SU-DHL-6 (cell line): ENCODE measurements around the gene KLHDC3.

Source experiments
- H2AFZ ChIP-seq: fragments of 200-600 bp; sonication (generic); 2 replicates; pipeline ENCODE4 v1.6.1; 2014; ENCODE audit warnings: low read depth, mild to moderate bottlenecking, moderate library complexity, mixed read lengths, antibody characterized with exemption, low read length; ENCODE audit not compliant: severe bottlenecking
- H3F3A ChIP-seq: fragments of 200-600 bp; shearing (Covaris generic); 2 replicates; pipeline ENCODE4 v1.6.0; 2016; ENCODE audit warnings: antibody characterized with exemption, mild to moderate bottlenecking; ENCODE audit not compliant: insufficient read depth
- H3K27ac ChIP-seq: fragments of 200-600 bp; sonication (generic); 2 replicates; pipeline ENCODE4 v1.5.1; 2016; ENCODE audit warnings: low read depth, mild to moderate bottlenecking, low read length, moderate library complexity, mixed read lengths
- H3K27me3 ChIP-seq: fragments of 200-600 bp; sonication (generic), shearing (Covaris generic); 2 replicates; pipeline ENCODE4 v1.6.0; 2014; ENCODE audit warnings: mild to moderate bottlenecking, low read length
- H3K36me3 ChIP-seq: fragments of 200-600 bp; sonication (generic); 2 replicates; pipeline ENCODE4 v1.6.1; 2014; ENCODE audit warnings: mild to moderate bottlenecking, low read length, mixed read lengths
- H3K4me2 ChIP-seq: fragments of 300-600, 200-600 bp; shearing (Covaris generic), sonication (generic); 2 replicates; pipeline ENCODE4 v1.6.0; 2014; ENCODE audit warnings: low read length, low read depth, mild to moderate bottlenecking; ENCODE audit not compliant: poor library complexity, severe bottlenecking
- H3K4me3 ChIP-seq: fragments of 200-600 bp; sonication (generic); 2 replicates; pipeline ENCODE4 v1.5.1; 2014; ENCODE audit warnings: antibody characterized with exemption, low read length, mild to moderate bottlenecking, mixed read lengths; ENCODE audit not compliant: insufficient read depth, poor library complexity, severe bottlenecking
- H3K79me2 ChIP-seq: fragments of 200-600 bp; sonication (generic); 2 replicates; pipeline ENCODE4 v1.6.1; 2014; ENCODE audit warnings: mild to moderate bottlenecking, low read length, moderate library complexity; ENCODE audit not compliant: insufficient read depth
- H3K9ac ChIP-seq: fragments of 200-600 bp; sonication (generic); 2 replicates; pipeline ENCODE4 v1.7.0; 2014; ENCODE audit warnings: mild to moderate bottlenecking, low read length
- H3K9me2 ChIP-seq: fragments of 200-600 bp; sonication (generic); replicated peaks from 2 replicates; pipeline ENCODE4 v1.6.1; 2014; ENCODE audit warnings: low read length; ENCODE audit not compliant: insufficient read depth
- H3K9me3 ChIP-seq: fragments of 200-600 bp; sonication (generic); 2 replicates; pipeline ENCODE4 v1.6.1; 2014; ENCODE audit warnings: low read length, mixed read lengths; ENCODE audit not compliant: insufficient read depth
- H4K20me1 ChIP-seq: fragments of 200-600 bp; sonication (generic); 2 replicates; pipeline ENCODE4 v1.6.1; 2014; ENCODE audit warnings: low read depth, mild to moderate bottlenecking, antibody characterized with exemption, low read length, moderate library complexity, mixed read lengths
- EZH2phosphoT487 ChIP-seq: fragments of 200-600 bp; sonication (generic), shearing (Covaris generic); conservative IDR thresholded peaks from 2 replicates; pipeline ENCODE4 v1.6.1; 2018; ENCODE audit warnings: mild to moderate bottlenecking, antibody characterized with exemption, low read length, moderate library complexity, mixed read lengths
- TF ChIP-seq, protein P1 (sequence below): fragments of 200-600 bp; sonication (generic); IDR thresholded peaks from one replicate; pipeline ENCODE4 v1.5.1; 2017; ENCODE audit warnings: antibody characterized with exemption, mild to moderate bottlenecking, low read length, moderate library complexity; ENCODE audit not compliant: insufficient read depth, poor library complexity, severe bottlenecking

Gene KLHDC3

DNA sequence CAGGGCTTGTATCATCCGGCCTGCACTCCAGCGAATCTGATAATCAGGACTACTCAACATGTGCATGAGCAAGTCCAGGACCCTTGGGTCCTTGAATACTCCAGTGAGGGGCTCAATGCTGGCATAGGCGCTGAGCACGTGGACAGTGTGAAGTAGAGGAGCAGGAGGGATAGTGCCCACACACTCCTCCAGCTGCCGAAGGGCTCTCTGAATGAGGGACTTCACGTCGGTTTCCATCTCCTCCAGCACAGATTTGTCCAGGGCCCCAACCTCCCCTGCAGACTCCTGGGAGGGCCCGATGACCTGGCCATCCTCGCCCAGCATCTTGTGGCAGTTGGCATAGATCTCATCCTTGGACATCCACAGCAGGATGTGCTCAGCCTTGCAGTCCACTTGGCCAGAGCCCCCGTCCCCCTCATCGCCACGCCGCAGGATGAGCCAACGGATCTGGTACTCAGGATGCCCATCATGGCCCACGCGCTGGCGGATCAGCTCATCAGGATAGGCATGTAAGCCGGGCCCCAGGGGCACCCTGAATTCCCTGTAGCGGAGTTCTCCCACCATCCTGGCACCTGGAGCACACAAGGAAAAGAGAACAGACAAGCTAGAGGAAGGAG is 38.3 kb downstream of the KLHDC3 start:
- H3F3A ChIP-seq: peaks cover 9% of the 10 kb centered on the region; the same call in 1 of the 2 replicates
- no peaks in the 10 kb centered on the region for H3K27me3 ChIP-seq
- TF ChIP-seq EZH2phosphoT487: no peak
- TF ChIP-seq, protein P1, sequence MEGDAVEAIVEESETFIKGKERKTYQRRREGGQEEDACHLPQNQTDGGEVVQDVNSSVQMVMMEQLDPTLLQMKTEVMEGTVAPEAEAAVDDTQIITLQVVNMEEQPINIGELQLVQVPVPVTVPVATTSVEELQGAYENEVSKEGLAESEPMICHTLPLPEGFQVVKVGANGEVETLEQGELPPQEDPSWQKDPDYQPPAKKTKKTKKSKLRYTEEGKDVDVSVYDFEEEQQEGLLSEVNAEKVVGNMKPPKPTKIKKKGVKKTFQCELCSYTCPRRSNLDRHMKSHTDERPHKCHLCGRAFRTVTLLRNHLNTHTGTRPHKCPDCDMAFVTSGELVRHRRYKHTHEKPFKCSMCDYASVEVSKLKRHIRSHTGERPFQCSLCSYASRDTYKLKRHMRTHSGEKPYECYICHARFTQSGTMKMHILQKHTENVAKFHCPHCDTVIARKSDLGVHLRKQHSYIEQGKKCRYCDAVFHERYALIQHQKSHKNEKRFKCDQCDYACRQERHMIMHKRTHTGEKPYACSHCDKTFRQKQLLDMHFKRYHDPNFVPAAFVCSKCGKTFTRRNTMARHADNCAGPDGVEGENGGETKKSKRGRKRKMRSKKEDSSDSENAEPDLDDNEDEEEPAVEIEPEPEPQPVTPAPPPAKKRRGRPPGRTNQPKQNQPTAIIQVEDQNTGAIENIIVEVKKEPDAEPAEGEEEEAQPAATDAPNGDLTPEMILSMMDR: no peak
- H3K9ac ChIP-seq: peak overlapping the region; percentile 85; the same call in 1 of the 2 replicates
- H3K4me3 ChIP-seq: no peak overlapping the region
- H3K4me2 ChIP-seq: peak overlapping the region; percentile 80
- H3K36me3 ChIP-seq: no peaks in the 10 kb centered on the region
- H2AFZ ChIP-seq: no peak overlapping the region
- no peaks in the 10 kb centered on the region for H4K20me1 ChIP-seq
- no peaks in the 10 kb centered on the region for H3K9me2 ChIP-seq
- H3K27ac ChIP-seq: no peak overlapping the region
- no peaks in the 10 kb centered on the region; the same call in 1 of the 2 replicates for H3K79me2 ChIP-seq
- no peaks in the 10 kb centered on the region for H3K9me3 ChIP-seq

DNA sequence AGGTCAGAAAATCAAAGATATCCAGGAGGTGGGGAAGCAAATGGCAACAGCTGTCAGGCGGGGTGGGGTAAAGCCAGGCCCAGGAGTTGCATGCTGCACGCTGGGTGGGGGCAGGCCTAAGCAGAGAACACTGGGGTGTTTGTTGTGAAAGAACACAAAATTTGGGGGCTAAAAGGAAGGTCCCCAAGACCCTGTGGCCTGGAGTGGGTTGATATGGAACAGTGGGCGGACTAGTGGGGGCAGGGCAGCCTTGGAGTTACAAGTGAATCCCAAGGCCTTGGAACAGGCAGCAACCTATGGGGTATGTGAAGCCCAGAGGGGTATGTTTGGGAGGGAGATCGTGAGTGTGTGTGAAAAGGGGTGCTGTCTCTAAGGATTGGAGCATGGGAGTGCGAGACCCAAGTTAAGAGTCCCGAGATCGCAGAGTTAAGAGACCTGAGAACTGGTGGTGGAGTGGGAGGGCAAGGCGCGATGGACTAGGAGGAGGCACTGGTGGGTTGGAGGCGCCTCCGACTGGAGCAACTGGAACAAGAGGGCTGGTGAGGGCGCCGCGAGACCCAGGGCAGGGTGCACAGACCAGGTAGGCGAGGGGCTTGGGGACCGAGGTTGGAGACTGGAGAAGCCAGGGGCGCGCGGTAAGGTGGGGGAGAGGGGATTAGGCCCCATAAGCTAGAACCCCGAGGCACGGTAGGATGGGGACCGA is 38.9 kb downstream of the KLHDC3 start:
- Histone ChIP-seq H3K27me3 (no peaks in the 10 kb centered on the region), H4K20me1 (no peaks in the 10 kb centered on the region), H3F3A (0 out of 2 replicates have a peak, but pooled peaks cover 4% of the 10 kb centered on the region), H2AFZ (peak overlapping the region; percentile 70), H3K9me3 (no peaks in the 10 kb centered on the region), H3K27ac (peak overlapping the region; percentile 62), H3K4me2 (peak overlapping the region; percentile 80), H3K9me2 (no peaks in the 10 kb centered on the region), H3K79me2 (peaks cover 3% of the 10 kb centered on the region), H3K36me3 (no peaks in the 10 kb centered on the region), H3K9ac (peak overlapping the region; percentile 85), H3K4me3 (peak overlapping the region; percentile 76)
- TF ChIP-seq, protein P1: no peak
- no peak for TF ChIP-seq EZH2phosphoT487

DNA sequence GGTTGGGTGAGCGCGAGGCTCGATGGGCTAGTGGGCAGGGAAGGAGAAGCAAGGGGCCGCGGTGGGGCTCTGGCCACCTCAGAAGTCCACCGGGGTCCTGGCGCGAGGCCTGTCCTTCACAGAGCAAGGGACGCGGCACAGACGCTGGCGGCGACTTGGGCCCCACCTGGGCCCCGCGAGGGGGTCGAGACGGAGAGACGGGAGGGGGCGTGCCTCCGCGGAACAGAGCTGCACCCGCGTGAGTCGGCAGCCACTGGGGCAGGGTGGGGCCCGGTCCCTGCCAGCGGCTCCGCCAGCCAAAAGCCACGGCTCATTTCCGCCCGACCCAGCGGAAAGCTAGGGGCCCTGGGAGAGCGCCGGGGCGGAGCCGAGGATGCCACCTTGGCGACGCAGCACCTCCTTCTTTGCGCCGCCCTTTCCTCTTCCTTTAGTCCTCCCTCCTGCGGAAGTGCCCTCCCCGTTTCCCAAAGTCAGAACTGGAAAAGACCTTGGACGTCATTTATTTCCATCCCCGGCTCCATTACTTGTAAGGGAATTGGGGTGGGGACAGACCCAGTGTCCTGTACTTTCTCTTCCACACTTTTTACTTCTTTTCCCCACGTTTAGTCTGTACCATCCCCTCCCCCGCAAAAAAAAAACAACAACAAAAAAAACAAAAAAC is 39.6 kb downstream of the KLHDC3 start, which contains the start of gene CUL7:
TSS of gene CUL7 (minus strand) at position 307 of the 661 bp plus-strand sequence. CDS start 1,063 bp downstream, outside the sequence.
- no peaks in the 10 kb centered on the region for H3K36me3 ChIP-seq

More for the DNA sequence above, 39.6 kb downstream of the KLHDC3 start, which contains the start of gene CUL7:
- H3F3A ChIP-seq: 0 out of 2 replicates have a peak, but pooled peaks cover 4% of the 10 kb centered on the region
- H3K4me2 ChIP-seq: peak within 1 kb of the TSS; percentile 80
- H3K9ac ChIP-seq: peak within 1 kb of the TSS; percentile 85
- no peaks in the 10 kb centered on the region for H4K20me1 ChIP-seq
- H3K4me3 ChIP-seq: peak within 1 kb of the TSS; percentile 76
- H3K27ac ChIP-seq: peak within 1 kb of the TSS; percentile 62
- H3K9me2 ChIP-seq: no peaks in the 10 kb centered on the region
- H2AFZ ChIP-seq: peak within 1 kb of the TSS; percentile 70
- no peaks in the 10 kb centered on the region for H3K9me3 ChIP-seq
- TF ChIP-seq, protein P1: no peak
- no peak for TF ChIP-seq EZH2phosphoT487
- no peaks in the 10 kb centered on the region for H3K27me3 ChIP-seq
- peaks cover 10% of the 10 kb centered on the region for H3K79me2 ChIP-seq
